Measurements from ENCODE around the gene FAM118A.
"Not testable (repeated sequence)": the region's sequence is repeated elsewhere in the genome, so short reads cannot be mapped to it uniquely, and the experiment has no call there.

FAM118A gene

GRCh38 chr22:45334528-45334927, 24.8 kb downstream of the FAM118A start:
- DNase-seq, result no peak

GRCh38 chr22:45335021-45335818, 25.5 kb downstream of the FAM118A start:
- no peak for DNase-seq

- no peak for DNase-seq
These were observed 26.3 kb downstream of the FAM118A start for GRCh38 chr22:45335854-45336522.

GRCh38 chr22:45336971-45337431, 27.3 kb downstream of the FAM118A start:
- DNase-seq, result no peak

GRCh38 chr22:45337536-45337935, 27.8 kb downstream of the FAM118A start:
- no peak for DNase-seq

GRCh38 chr22:45338795-45339194, 29.1 kb downstream of the FAM118A start:
- no peak for DNase-seq

- no peak for DNase-seq
These were observed 30.6 kb downstream of the FAM118A start for GRCh38 chr22:45340323-45340722.

- no peak for DNase-seq
These were observed 31.8 kb downstream of the FAM118A start for GRCh38 chr22:45341498-45341897.

GRCh38 chr22:45343143-45343542, 33.4 kb downstream of the FAM118A start:
- no peak for DNase-seq

- DNase-seq, result peak; percentile 5
These were observed 34.6 kb downstream of the FAM118A start for GRCh38 chr22:45344334-45344733.

GRCh38 chr22:45349916-45350315, 40.2 kb downstream of the FAM118A start:
- no peak for DNase-seq

GRCh38 chr22:45351956-45352355, 42.2 kb downstream of the FAM118A start:
- DNase-seq, result no peak

- not testable (repeated sequence) for DNase-seq
These were observed 43.0 kb downstream of the FAM118A start for GRCh38 chr22:45352757-45353156.

- DNase-seq, result no peak
These were observed 44.1 kb downstream of the FAM118A start for GRCh38 chr22:45353786-45354185.

GRCh38 chr22:45357490-45357889, 47.8 kb downstream of the FAM118A start:
- no peak for DNase-seq

GRCh38 chr22:45358127-45358526, 48.4 kb downstream of the FAM118A start:
- DNase-seq, result no peak

- DNase-seq, result no peak
These were observed 49.9 kb downstream of the FAM118A start for GRCh38 chr22:45359627-45360026.

- no peak for DNase-seq
These were observed 57.0 kb downstream of the FAM118A start for GRCh38 chr22:45366713-45367112.

- not testable (repeated sequence) for DNase-seq
These were observed 63.9 kb downstream of the FAM118A start for GRCh38 chr22:45373592-45373991.

- DNase-seq, result no peak
These were observed 66.3 kb downstream of the FAM118A start for GRCh38 chr22:45376009-45376408.

GRCh38 chr22:45376703-45377102, 67.0 kb downstream of the FAM118A start:
- DNase-seq, result no peak

- no peak for DNase-seq
These were observed 71.6 kb downstream of the FAM118A start for GRCh38 chr22:45381348-45381747.

GRCh38 chr22:45389546-45389945, 79.8 kb downstream of the FAM118A start:
- no peak for DNase-seq
